SK-N-SH (cell line): ENCODE data around the gene KIR3DL3. TPM values are rescaled to one million over a fixed set of nuclear protein-coding genes. Genes with fewer than 3 reads are reported as not detected.
"Not testable (repeated sequence)": the region's sequence is repeated elsewhere in the genome, so short reads cannot be mapped to it uniquely, and the experiment has no call there.

Experiments used
- CTCF ChIA-PET: fragments of 300-600, 350-600 bp; formaldehyde crosslinking; extraction: SDS; loops from one replicate; lab custom pipeline; 2021; lab: Yijun Ruan, JAX
- POLR2A ChIA-PET: fragments of 350-600 bp; sonication (Branson Sonifier 250); formaldehyde crosslinking; extraction: SDS; loops from one replicate; lab custom pipeline; 2020; ENCODE audit warnings: antibody characterized with exemption, inconsistent platforms; lab: Yijun Ruan, JAX
- DNase-seq: peaks from one replicate; pipeline ENCODE4 v3.0.0; 2012
- H2AFZ ChIP-seq: fragments of 200-600 bp; sonication (generic); 2 replicates; pipeline ENCODE4 v1.8.1; 2016; ENCODE audit warnings: antibody characterized with exemption, mild to moderate bottlenecking, low read depth
- H3F3A ChIP-seq: fragments of 200-600 bp; sonication (generic); replicated peaks from 2 replicates; pipeline ENCODE3; 2016; ENCODE audit warnings: antibody characterized with exemption, mild to moderate bottlenecking; ENCODE audit not compliant: insufficient read depth
- H3K27ac ChIP-seq, 2 experiments: fragments of 200-500 bp in 1 of 2; fragments of 200-600 bp in 1 of 2; sonication (Bioruptor generic) in 1 of 2; sonication (generic), shearing (Covaris generic) in 1 of 2; 2 replicates each; pipeline versions ENCODE4 v1.5.1 to v1.6.1; 2014 to 2016; ENCODE audit warnings: low read depth in 2 of 2, inconsistent platforms in 1 of 2, low read length in 1 of 2, mild to moderate bottlenecking in 1 of 2, mixed read lengths in 1 of 2
- H3K27me3 ChIP-seq: fragments of 200-600 bp; sonication (generic), shearing (Covaris generic); 2 replicates; pipeline ENCODE4 v1.6.1; 2016; ENCODE audit warnings: mixed run types; ENCODE audit not compliant: insufficient read depth
- H3K36me3 ChIP-seq, 2 experiments: fragments of 200-500 bp in 1 of 2; fragments of 200-600 bp in 1 of 2; sonication (Bioruptor generic) in 1 of 2; sonication (generic) in 1 of 2; replicated peaks in 1 of 2; 2 replicates each; pipeline versions ENCODE3 to v1.5.1; 2014 to 2016; ENCODE audit warnings: low read length in 1 of 2, mild to moderate bottlenecking in 1 of 2; ENCODE audit not compliant: insufficient read depth in 2 of 2, control insufficient read depth in 1 of 2
- H3K4me1 ChIP-seq, 2 experiments: fragments of 200-500 bp in 1 of 2; fragments of 200-600 bp in 1 of 2; sonication (Bioruptor generic) in 1 of 2; sonication (generic), shearing (Covaris generic) in 1 of 2; 2 replicates each; pipeline versions ENCODE4 v1.5.1 to v1.6.1; 2014 to 2016; ENCODE audit warnings: low read depth in 1 of 2, low read length in 1 of 2, mixed run types in 1 of 2; ENCODE audit not compliant: insufficient read depth in 2 of 2, control insufficient read depth in 1 of 2
- H3K4me2 ChIP-seq: fragments of 200-600 bp; sonication (generic), shearing (Covaris generic); 2 replicates; pipeline ENCODE4 v1.6.1; 2017; ENCODE audit warnings: mixed run types
- H3K4me3 ChIP-seq, 2 experiments: fragments of 200-500 bp in 1 of 2; fragments of 200-600 bp in 1 of 2; sonication (Bioruptor generic) in 1 of 2; sonication (generic), shearing (Covaris generic) in 1 of 2; 2 replicates each; pipeline versions ENCODE4 v1.5.1 to v1.8.1; 2014 to 2016; ENCODE audit warnings: low read depth in 2 of 2, inconsistent platforms in 1 of 2, low read length in 1 of 2, mild to moderate bottlenecking in 1 of 2, mixed read lengths in 1 of 2, moderate library complexity in 1 of 2
- H3K79me2 ChIP-seq: fragments of 200-600 bp; sonication (generic); 2 replicates; pipeline ENCODE4 v1.8.1; 2017; ENCODE audit warnings: mild to moderate bottlenecking; ENCODE audit not compliant: insufficient read depth
- H3K9ac ChIP-seq: fragments of 200-600 bp; sonication (generic); 2 replicates; pipeline ENCODE4 v1.6.1; 2017; ENCODE audit warnings: mixed run types
- H3K9me2 ChIP-seq: fragments of 200-600 bp; sonication (generic); 2 replicates; pipeline ENCODE4 v1.6.1; 2017; ENCODE audit warnings: mixed run types
- H3K9me3 ChIP-seq: fragments of 200-600 bp; sonication (generic); 2 replicates; pipeline ENCODE4 v1.6.1; 2017; ENCODE audit warnings: mixed run types, mild to moderate bottlenecking, moderate library complexity
- H4K20me1 ChIP-seq: fragments of 200-600 bp; sonication (generic); 2 replicates; pipeline ENCODE4 v1.6.1; 2017; ENCODE audit warnings: mild to moderate bottlenecking, mixed run types; ENCODE audit not compliant: insufficient read depth
- WGBS: methylation state at CpG from one replicate; pipeline ENCODE4 v1.1.6; 2017; ENCODE audit warnings: low lambda C conversion rate; 5-methylcytosine and 5-hydroxymethylcytosine counted together
- polyA plus RNA-seq, 3 experiments: library from polyadenylated mRNA; depleted of rRNA; stranded (reverse); fragments of >200 nt; gene quantifications; 2 replicates each; pipeline ENCODE4 v1.2.3, GENCODE V29; 2012

Gene KIR3DL3
- polyA plus RNA-seq, 1 of the 3 experiments (the other 2 are of a cell fraction): not detected

DNA sequence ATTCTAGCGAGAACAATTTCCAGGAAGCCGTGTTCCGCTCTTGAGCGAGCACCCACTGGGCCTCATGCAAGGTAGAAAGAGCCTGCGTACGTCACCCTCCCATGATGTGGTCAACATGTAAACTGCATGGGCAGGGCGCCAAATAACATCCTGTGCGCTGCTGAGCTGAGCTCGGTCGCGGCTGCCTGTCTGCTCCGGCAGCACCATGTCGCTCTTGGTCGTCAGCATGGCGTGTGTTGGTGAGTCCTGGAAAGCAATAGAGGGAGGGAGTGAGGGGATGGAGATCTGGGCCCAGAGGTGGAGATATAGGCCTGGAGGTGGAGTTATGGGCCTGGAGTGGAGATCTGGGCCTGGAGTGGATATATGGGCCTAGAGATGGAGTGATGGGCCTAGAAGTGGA is 45.4 kb downstream of the KIR3DL3 start, which contains the start of gene KIR2DL1:
Gene KIR2DL1, plus strand, starts transcription at position 148 of the 400 bp plus-strand sequence. Its CDS starts 58 bp downstream, at position 206.
- H3K9me3 ChIP-seq, H3K79me2 ChIP-seq, POLR2A ChIA-PET, H2AFZ ChIP-seq, H3K27me3 ChIP-seq, H3K4me2 ChIP-seq, H3K27ac ChIP-seq, H3K9me2 ChIP-seq, H3K4me3 ChIP-seq, CTCF ChIA-PET, H3K4me1 ChIP-seq, H4K20me1 ChIP-seq, H3K36me3 ChIP-seq, H3F3A ChIP-seq, DNase-seq, H3K9ac ChIP-seq: not testable (repeated sequence)
- WGBS: 48% methylated on average over 14 of the region's 15 CpGs

DNA sequence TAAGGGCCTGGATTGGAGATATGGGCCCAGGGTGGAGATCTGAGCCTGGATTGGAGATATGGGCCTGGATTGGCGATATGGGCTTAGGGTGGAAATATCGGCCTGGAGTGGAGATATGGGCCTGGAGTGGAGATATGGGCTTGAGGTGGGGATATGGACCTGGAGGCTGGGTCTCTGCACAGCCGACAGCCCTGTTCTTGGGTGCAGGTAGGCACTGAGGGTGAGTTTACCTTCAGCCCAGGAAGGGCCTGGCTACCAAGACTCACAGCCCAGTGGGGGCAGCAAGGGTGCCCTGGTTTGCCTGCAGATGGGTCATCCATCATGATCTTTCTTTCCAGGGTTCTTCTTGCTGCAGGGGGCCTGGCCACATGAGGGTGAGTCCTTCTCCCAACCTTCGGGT is 46.3 kb downstream of the KIR3DL3 start:
- H3K27ac ChIP-seq, H3F3A ChIP-seq, H4K20me1 ChIP-seq, H3K9me2 ChIP-seq, CTCF ChIA-PET, POLR2A ChIA-PET, H3K9me3 ChIP-seq, H3K9ac ChIP-seq, H3K4me3 ChIP-seq, H3K27me3 ChIP-seq, H3K4me1 ChIP-seq, DNase-seq, H3K79me2 ChIP-seq, H2AFZ ChIP-seq, H3K4me2 ChIP-seq, H3K36me3 ChIP-seq: not testable (repeated sequence)
- 4% methylated on average over 3 of the region's 4 CpGs for WGBS

DNA sequence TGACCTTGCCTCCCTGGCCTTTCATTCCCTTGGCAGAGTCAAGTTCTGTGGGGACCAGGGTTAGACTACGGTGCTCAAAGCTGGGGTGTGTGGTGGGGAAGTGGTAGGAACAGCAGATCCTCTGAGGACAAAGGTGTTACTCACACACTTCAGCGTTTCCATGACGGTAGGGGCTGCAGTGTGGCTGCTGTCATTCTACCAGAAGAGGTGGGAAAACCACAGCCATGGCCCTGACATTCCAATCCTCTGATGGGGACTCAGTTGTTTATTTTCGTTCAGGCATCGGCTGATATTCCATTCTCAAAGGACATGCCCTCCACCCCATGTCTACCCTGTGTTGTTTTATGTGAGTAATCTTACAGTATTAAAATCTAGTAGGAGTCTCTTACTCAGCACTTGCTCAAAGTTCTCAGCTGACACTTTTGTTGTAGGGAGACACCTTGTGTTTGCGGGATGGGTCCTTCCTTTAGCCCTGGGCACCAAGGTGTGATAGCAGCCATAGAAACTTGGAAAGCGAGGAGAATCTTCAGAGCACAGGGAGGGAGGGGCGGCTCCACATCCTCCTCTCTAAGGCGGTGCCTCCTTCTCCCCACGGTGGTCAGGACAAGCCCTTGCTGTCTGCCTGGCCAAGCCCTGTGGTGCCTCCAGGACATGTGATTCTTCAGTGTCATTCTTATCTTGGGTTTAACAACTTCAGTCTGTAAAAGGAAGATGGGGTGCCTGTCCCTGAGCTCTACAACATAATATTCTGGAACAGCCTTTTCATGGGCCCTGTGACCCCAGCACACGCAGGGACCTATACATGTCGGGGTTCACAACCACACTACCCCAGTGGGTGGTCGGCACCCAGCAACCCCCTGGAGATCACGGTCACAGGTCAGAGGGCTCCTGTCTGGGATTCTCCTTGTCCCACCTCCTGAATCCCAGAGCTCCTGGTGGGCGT is 47.0 kb downstream of the KIR3DL3 start:
- DNase-seq, H3K36me3 ChIP-seq, CTCF ChIA-PET, H3K9me3 ChIP-seq, H3K79me2 ChIP-seq, H3K4me1 ChIP-seq, H3K27ac ChIP-seq, H2AFZ ChIP-seq, H3K4me3 ChIP-seq, H3K27me3 ChIP-seq, H3K9ac ChIP-seq, H4K20me1 ChIP-seq, POLR2A ChIA-PET, H3K4me2 ChIP-seq, H3F3A ChIP-seq, H3K9me2 ChIP-seq: not testable (repeated sequence)
- WGBS: under 1% methylated on average over 12 of the region's 15 CpGs

DNA sequence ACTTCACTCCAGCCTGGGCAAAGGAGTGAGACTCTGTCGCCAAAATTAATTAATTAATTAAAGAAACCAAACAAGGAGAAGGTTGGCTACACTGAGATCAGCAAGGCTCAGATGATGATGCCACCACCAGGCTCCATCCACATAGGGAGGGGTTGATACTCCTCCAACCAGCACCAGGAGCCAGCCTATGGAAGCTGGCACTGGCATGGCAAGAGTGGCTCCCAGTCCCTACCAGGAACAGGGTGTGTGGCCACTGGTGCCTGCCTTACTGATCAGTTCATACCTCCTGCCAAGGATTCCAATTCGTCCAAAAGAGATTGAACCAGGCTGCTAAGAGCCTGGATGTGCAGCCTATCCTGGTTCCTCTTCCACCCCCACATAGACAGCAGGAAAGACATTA is 48.4 kb downstream of the KIR3DL3 start:
- H3K9me2 ChIP-seq, H3K79me2 ChIP-seq, H3K9me3 ChIP-seq, H3K4me2 ChIP-seq, H3K27ac ChIP-seq, CTCF ChIA-PET, DNase-seq, H2AFZ ChIP-seq, POLR2A ChIA-PET, H3K27me3 ChIP-seq, H3K4me3 ChIP-seq, H3K9ac ChIP-seq, H3K36me3 ChIP-seq, H3K4me1 ChIP-seq, H4K20me1 ChIP-seq, H3F3A ChIP-seq: not testable (repeated sequence)
- 5% methylated on average over 2 of the region's 2 CpGs for WGBS

DNA sequence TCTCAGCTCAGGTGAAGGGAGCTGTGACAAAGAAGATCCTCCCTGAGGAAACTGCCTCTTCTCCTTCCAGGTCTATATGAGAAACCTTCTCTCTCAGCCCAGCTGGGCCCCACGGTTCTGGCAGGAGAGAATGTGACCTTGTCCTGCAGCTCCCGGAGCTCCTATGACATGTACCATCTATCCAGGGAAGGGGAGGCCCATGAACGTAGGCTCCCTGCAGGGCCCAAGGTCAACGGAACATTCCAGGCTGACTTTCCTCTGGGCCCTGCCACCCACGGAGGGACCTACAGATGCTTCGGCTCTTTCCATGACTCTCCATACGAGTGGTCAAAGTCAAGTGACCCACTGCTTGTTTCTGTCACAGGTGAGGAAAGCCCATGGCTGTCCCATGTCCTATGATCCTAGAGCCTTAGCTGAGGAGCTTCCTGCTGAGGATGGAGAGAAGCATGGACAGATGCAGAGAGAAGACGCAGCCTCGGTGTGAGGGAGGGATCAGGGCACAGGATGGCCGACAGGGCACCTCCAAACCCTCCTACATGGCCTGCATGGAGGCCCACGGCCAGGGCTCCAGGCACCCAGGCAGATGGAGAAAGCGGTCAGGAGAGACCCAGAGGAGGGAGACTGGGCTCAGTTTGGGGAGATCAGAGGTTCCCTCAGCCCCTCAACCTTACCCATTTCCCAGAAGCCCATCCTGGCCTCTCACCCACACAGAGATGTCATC is 51.0 kb downstream of the KIR3DL3 start:
- H3K4me1 ChIP-seq, DNase-seq, H3F3A ChIP-seq, H3K27ac ChIP-seq, H3K27me3 ChIP-seq, H3K4me2 ChIP-seq, H4K20me1 ChIP-seq, POLR2A ChIA-PET, H3K36me3 ChIP-seq, H3K9me3 ChIP-seq, H3K9ac ChIP-seq, H3K9me2 ChIP-seq, H3K4me3 ChIP-seq, H3K79me2 ChIP-seq, H2AFZ ChIP-seq: not testable (repeated sequence)
- CTCF ChIA-PET: interaction anchor here (1.2 kb wide), 1 partner anchor 65 kb away, joined by 3 read pairs; no protein-coding TSS in a partner anchor
- 0% methylated on average over 7 of the region's 12 CpGs for WGBS

DNA sequence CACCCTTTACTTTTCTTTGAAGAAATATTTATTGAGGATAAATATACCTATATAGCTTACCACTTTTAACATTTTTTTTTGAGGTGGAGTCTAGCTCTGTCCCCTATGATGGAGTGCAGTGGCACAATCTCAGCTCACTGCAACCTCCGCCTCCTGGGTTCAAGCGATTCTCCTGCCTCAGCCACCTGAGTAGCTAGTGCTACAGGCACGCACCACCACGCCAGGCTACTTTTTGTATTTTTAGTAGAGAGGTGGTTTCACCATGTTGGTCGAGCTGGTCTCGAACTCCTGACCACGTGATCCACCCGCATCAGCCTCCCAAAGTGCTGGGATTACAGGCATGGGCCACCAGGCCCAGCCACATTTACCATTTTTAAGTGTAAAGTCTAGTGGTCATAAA is 51.6 kb downstream of the KIR3DL3 start:
- H4K20me1 ChIP-seq, H3K4me3 ChIP-seq, H3K4me2 ChIP-seq, H3K9ac ChIP-seq, H3F3A ChIP-seq, H3K9me2 ChIP-seq, H3K36me3 ChIP-seq, POLR2A ChIA-PET, H3K9me3 ChIP-seq, H3K27me3 ChIP-seq, H2AFZ ChIP-seq, DNase-seq, H3K4me1 ChIP-seq, H3K27ac ChIP-seq, H3K79me2 ChIP-seq: not testable (repeated sequence)
- CTCF ChIA-PET: interaction anchor here (1.2 kb wide), 1 partner anchor 65 kb away, joined by 3 read pairs; no protein-coding TSS in a partner anchor
- WGBS: 10% methylated on average over 8 of the region's 8 CpGs
